Cerebellar nuclear complex (tissue), 1 donor: ENCODE results near the gene TMEM225B.
"Not testable (repeated sequence)": the region's sequence is repeated elsewhere in the genome, so short reads cannot be mapped to it uniquely, and the experiment has no call there.

Experiments used
- DNase-seq, 2 experiments: peaks; one replicate each; lab custom pipeline; 2025; lab: John Stamatoyannopoulos, UW

The TMEM225B gene

GRCh38 chr7:99654626-99655025 is 56.6 kb downstream of the TMEM225B start:
- DNase-seq, result not testable (repeated sequence)

- not testable (repeated sequence) for DNase-seq
Observed at GRCh38 chr7:99657879-99658278, 59.8 kb downstream of the TMEM225B start.
